Right atrium auricular region (tissue), 2 donors: Measurements from ENCODE around the gene GALNT4. TPM values are rescaled to one million over a fixed set of nuclear protein-coding genes. Genes with fewer than 3 reads are reported as not detected.

Experiments used
- DNase-seq: peaks from one replicate; pipeline ENCODE4 v3.0.0-alpha.2; 2019; ENCODE audit warnings: low spot score
- H3K27ac ChIP-seq, 2 donors: fragments of 200-600 bp; sonication (generic); 1 replicate in 1 of 2; 2 replicates in 1 of 2; pipeline ENCODE4 v1.5.1; 2016 to 2019
- H3K27me3 ChIP-seq, 2 donors: fragments of 200-600 bp; sonication (generic); one replicate each; pipeline versions ENCODE4 v1.5.1 to v1.6.0; 2017 to 2019
- H3K36me3 ChIP-seq: fragments of 200-600 bp; sonication (generic); one replicate; pipeline ENCODE4 v1.5.1; 2016
- H3K4me1 ChIP-seq, 2 donors: fragments of 200-600 bp; sonication (generic); one replicate each; pipeline versions ENCODE4 v1.5.1 to v1.6.0; 2017 to 2019
- H3K4me3 ChIP-seq, 2 donors: fragments of 200-600 bp; sonication (generic); 1 replicate in 1 of 2; 2 replicates in 1 of 2; pipeline ENCODE4 v1.5.1; 2017 to 2019; ENCODE audit warnings: mild to moderate bottlenecking in 1 of 2, moderate library complexity in 1 of 2
- H3K9me3 ChIP-seq, 2 donors: fragments of 200-600 bp; sonication (generic); one replicate each; pipeline ENCODE4 v1.5.1; 2019
- total RNA-seq, 2 donors: library from RNA; depleted of rRNA; stranded (reverse); fragments of >200 nt; gene quantifications; one replicate each; pipeline ENCODE4 v1.1.0, GENCODE V29; 2016
- TF ChIP-seq, protein P1 (sequence below), 2 donors: fragments of 200-600 bp; sonication (generic); IDR thresholded peaks; one replicate each; pipeline ENCODE4 v1.5.1; 2019; ENCODE audit warnings: antibody characterized with exemption in 2 of 2

The GALNT4 gene
- total RNA-seq, 2 donors from 2014 or later: 3.8 to 4.7 TPM

DNA sequence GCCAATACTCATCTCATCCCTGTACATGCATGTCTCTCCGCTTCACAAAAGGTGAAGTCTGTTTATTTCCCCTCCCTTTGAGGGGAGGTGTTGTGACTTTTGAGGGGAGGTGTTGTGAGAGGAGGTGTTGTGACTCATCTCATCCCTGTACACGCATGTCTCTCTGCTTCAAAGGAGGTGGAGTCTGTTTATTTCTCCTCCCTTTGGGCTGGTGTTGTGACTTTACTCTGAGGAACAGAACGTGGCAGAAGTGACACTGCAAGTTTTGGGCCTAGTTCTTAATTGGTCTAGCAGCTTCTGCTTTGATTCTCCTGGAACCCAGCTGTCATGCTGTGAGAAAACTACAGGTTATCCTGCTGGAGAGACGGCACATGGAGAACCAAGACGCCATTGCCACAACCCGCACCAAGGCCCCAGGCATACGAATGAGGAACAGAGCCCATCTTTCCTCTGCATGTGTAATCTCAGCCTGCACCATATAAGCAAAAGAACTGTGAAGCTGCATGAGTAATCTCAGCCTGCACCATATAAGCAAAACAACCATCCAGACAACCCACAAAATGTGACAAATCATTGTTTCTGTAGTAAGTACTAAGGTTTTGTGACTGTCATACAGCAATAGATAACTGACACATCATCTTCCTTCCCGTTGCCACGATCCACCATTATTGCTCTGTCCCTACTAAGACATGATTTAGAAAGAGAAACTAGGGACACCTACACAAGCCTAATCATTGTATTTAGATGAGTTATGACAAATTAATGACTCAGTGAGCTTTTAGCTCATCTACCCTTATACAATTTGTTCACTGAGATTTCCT, 30.0 kb downstream of the GALNT4 start:
- no peak for DNase-seq
- no peaks in the 10 kb centered on the region for H3K36me3 ChIP-seq
- no peaks in the 10 kb centered on the region for H3K4me1 ChIP-seq
- H3K27ac ChIP-seq: no peak overlapping the region
- no peaks in the 10 kb centered on the region for H3K9me3 ChIP-seq
- TF ChIP-seq, protein P1, sequence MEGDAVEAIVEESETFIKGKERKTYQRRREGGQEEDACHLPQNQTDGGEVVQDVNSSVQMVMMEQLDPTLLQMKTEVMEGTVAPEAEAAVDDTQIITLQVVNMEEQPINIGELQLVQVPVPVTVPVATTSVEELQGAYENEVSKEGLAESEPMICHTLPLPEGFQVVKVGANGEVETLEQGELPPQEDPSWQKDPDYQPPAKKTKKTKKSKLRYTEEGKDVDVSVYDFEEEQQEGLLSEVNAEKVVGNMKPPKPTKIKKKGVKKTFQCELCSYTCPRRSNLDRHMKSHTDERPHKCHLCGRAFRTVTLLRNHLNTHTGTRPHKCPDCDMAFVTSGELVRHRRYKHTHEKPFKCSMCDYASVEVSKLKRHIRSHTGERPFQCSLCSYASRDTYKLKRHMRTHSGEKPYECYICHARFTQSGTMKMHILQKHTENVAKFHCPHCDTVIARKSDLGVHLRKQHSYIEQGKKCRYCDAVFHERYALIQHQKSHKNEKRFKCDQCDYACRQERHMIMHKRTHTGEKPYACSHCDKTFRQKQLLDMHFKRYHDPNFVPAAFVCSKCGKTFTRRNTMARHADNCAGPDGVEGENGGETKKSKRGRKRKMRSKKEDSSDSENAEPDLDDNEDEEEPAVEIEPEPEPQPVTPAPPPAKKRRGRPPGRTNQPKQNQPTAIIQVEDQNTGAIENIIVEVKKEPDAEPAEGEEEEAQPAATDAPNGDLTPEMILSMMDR (IDR thresholded peaks at IDR 0.05): no peak
- no peaks in the 10 kb centered on the region for H3K27me3 ChIP-seq
- H3K4me3 ChIP-seq: no peak overlapping the region

DNA sequence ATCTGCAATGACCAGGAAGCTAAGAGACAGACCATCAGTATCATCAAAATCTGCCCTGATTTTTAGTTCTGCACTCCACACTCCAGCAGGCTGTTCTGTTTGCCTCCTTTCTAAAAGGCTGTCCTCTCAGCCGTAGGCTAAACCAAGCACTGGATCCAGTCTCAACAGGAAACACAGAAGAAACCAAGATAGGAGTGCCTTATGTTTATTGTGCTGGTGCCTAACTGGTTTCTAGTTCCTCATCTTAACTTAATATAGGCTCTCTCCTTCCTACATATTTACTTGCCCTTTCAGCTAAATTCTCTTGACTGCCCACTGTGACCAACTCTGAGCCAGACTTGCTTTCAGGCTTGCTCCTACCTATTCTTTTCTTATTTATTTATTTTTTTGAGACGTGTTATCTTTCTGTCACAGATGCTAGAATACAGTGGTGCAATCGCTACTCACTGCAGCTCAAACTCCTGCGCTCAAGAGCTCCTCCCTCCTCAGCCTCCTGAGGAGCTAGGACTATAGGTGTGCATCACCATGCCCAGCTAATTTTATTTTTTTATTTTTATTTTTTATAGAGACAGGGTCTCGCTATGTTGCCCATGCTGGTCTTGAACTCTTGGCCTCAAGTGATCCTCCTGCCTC, 30.8 kb downstream of the GALNT4 start:
- Histone ChIP-seq H3K4me1 (no peaks in the 10 kb centered on the region), H3K9me3 (no peaks in the 10 kb centered on the region), H3K4me3 (no peak overlapping the region), H3K27me3 (no peaks in the 10 kb centered on the region), H3K36me3 (no peaks in the 10 kb centered on the region), H3K27ac (no peak overlapping the region)
- TF ChIP-seq, protein P1 (IDR thresholded peaks at IDR 0.05): no peak
- DNase-seq: no peak

DNA sequence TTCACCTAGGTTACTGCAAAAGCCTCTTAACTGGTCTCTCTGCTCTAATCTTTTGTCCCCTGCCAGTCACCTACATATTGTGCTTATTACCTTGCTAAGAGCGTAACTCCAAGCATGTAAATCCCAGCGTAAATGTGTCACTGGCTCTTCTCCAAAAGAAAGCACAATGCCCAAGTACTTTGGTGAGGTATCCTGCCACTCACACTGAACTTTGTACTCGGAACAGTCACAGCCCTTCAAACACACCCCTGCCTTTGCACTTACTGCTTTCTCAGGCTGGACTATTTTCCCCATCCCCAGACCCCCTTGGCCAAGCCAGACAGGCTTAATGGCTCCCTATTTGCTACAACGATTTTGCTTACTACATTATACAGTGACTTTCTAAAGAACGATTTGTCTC, 31.7 kb downstream of the GALNT4 start:
- Histone ChIP-seq H3K36me3 (no peaks in the 10 kb centered on the region), H3K9me3 (no peaks in the 10 kb centered on the region), H3K27me3 (no peaks in the 10 kb centered on the region), H3K27ac (no peak overlapping the region), H3K4me1 (no peaks in the 10 kb centered on the region), H3K4me3 (no peak overlapping the region)
- TF ChIP-seq, protein P1 (IDR thresholded peaks at IDR 0.05): no peak
- no peak for DNase-seq

DNA sequence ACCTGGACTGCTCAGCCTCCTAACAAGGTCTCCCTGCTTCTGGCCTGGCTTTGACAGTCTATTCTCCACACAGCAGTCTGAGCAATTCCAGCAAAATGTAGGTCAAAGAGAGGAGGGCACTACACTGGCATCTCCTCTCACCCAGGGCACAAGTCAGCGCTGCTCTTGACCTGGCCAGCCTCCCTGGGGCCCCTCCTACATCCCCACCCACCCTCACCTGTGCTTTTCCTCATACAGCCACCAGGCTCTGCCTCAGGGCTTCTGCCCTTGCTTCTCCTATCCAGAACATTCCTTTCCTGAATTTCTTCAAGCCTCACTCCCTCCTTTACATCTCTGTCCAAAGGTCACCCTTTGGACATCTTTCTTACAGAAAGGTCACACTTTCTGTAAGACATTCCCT, 33.7 kb downstream of the GALNT4 start:
- TF ChIP-seq, protein P1 (IDR thresholded peaks at IDR 0.05): no peak
- Histone ChIP-seq H3K4me3 (no peak overlapping the region), H3K4me1 (no peaks in the 10 kb centered on the region), H3K27ac (no peak overlapping the region), H3K9me3 (no peaks in the 10 kb centered on the region), H3K36me3 (no peaks in the 10 kb centered on the region), H3K27me3 (no peaks in the 10 kb centered on the region)
- no peak for DNase-seq

DNA sequence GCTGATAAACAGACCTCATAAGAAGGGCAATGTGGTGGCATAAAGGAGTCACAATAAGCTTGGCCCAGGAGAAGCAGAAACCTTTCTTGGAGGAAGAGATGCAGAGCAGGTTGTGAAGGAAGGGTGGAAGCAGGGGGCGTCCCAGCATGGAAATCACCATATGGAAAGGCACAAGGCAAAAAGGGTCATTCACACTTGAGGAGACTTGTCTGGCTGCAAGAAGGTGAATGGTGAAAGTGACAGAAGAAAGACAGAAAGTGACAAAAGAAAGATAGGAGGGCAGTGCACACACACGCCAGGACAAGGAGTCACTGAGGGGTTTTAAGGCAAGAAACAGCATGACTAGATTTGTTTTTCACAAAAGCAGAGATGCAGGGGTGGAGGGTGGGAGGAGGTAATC, 38.3 kb downstream of the GALNT4 start:
- H3K4me3 ChIP-seq: no peak overlapping the region
- H3K27ac ChIP-seq: no peak overlapping the region
- peaks cover 0 to 4% of the 10 kb centered on the region in 2 donors for H3K4me1 ChIP-seq
- TF ChIP-seq, protein P1 (IDR thresholded peaks at IDR 0.05): no peak
- H3K9me3 ChIP-seq: no peaks in the 10 kb centered on the region
- DNase-seq: no peak
- no peaks in the 10 kb centered on the region for H3K27me3 ChIP-seq
- H3K36me3 ChIP-seq: no peaks in the 10 kb centered on the region
